HepG2 (cell line): ENCODE data around the gene HOXA6. TPM values are rescaled to one million over a fixed set of nuclear protein-coding genes. Genes with fewer than 3 reads are reported as not detected.
A peak's percentile ranks its signal among the peaks of the same experiment; 100 is the strongest.

Source experiments
- ATAC-seq: fragments of 200-7000 bp; cut with Tn5 transposase; 3 replicates; pipeline ENCODE4 v1.9.1; 2020; ENCODE audit warnings: mild to moderate bottlenecking, moderate library complexity
- BruUV-seq: library from RNA; stranded (reverse); fragments of 400-500 nt; replicated peaks from 2 replicates; lab custom pipeline; 2021; lab: Mats Ljungman, UMichigan
- CTCF ChIA-PET: fragments of 300-600 bp; formaldehyde crosslinking; extraction: SDS; loops from one replicate; lab custom pipeline; 2021; ENCODE audit warnings: low total read pairs, inconsistent platforms, low intra/inter-chr PET ratio; lab: Yijun Ruan, JAX
- POLR2A ChIA-PET: fragments of 350-600 bp; sonication (Branson Sonifier 250); formaldehyde crosslinking; loops from one replicate; lab custom pipeline; 2020; ENCODE audit warnings: antibody characterized with exemption, inconsistent platforms; lab: Yijun Ruan, JAX
- DNase-seq: peaks from one replicate; pipeline ENCODE4 v3.0.0-alpha.2; 2015; ENCODE audit warnings: low spot score
- FAIRE-seq: peaks from 3 replicates; lab custom pipeline; 2011; peaks lifted over from hg19 to GRCh38; lab: Jason Lieb, UNC
- H2AFZ ChIP-seq: one replicate; pipeline ENCODE4 v1.6.1; 2011; ENCODE audit warnings: low read length, inconsistent platforms
- H3K27ac ChIP-seq: fragments of 300-600 bp; 3 replicates; pipeline ENCODE4 v1.8.0; 2011; ENCODE audit warnings: mixed run types, mild to moderate bottlenecking, mixed read lengths, low read length, inconsistent platforms; ENCODE audit not compliant: insufficient read depth; ENCODE audit errors: extremely low read length
- H3K27me3 ChIP-seq, 2 experiments: fragments of 200-600 bp in 1 of 2; 2 replicates in 1 of 2; 3 replicates in 1 of 2; pipeline versions ENCODE4 v1.6.0 to v1.8.0; 2011; ENCODE audit warnings: low read length in 2 of 2, mild to moderate bottlenecking in 2 of 2, moderate library complexity in 2 of 2, inconsistent platforms in 1 of 2; ENCODE audit not compliant: insufficient read depth in 2 of 2, control insufficient read depth in 1 of 2
- H3K36me3 ChIP-seq, 2 experiments: fragments of 200-600 bp in 1 of 2; replicated peaks in 1 of 2; 2 replicates in 1 of 2; 3 replicates in 1 of 2; pipeline versions ENCODE4 v1.5.1 to v1.8.0; 2011; ENCODE audit warnings: low read length in 2 of 2, inconsistent platforms in 1 of 2; ENCODE audit not compliant: insufficient read depth in 2 of 2, control insufficient read depth in 1 of 2
- H3K4me1 ChIP-seq: 2 replicates; pipeline ENCODE4 v1.5.1; 2012; ENCODE audit warnings: low read length, inconsistent platforms; ENCODE audit not compliant: insufficient read depth
- H3K4me2 ChIP-seq: 2 replicates; pipeline ENCODE4 v1.6.0; 2011; ENCODE audit warnings: low read depth, low read length, inconsistent platforms
- H3K4me3 ChIP-seq, 3 experiments: fragments of 200-600 bp in 1 of 3; sonication (generic), shearing (Covaris generic) in 1 of 3; replicated peaks in 1 of 3; 2 replicates each; pipeline ENCODE4 v1.5.1; 2011 to 2016; ENCODE audit warnings: low read length in 3 of 3, inconsistent platforms in 2 of 3, low read depth in 2 of 3, mild to moderate bottlenecking in 2 of 3, control low read depth in 1 of 3, mixed read lengths in 1 of 3; ENCODE audit not compliant: insufficient read depth in 1 of 3
- H3K79me2 ChIP-seq: one replicate; pipeline ENCODE4 v1.6.1; 2011; ENCODE audit warnings: low read length, inconsistent platforms; ENCODE audit not compliant: insufficient read depth
- H3K9ac ChIP-seq: 2 replicates; pipeline ENCODE4 v1.6.0; 2011; ENCODE audit warnings: mild to moderate bottlenecking, low read depth, low read length, inconsistent platforms; ENCODE audit not compliant: insufficient read depth
- H3K9me3 ChIP-seq: 2 replicates; pipeline ENCODE4 v1.5.1; 2012; ENCODE audit warnings: mild to moderate bottlenecking, low read length
- H4K20me1 ChIP-seq: 2 replicates; pipeline ENCODE4 v1.6.0; 2011; ENCODE audit warnings: inconsistent platforms, mild to moderate bottlenecking, low read length, moderate library complexity; ENCODE audit not compliant: insufficient read depth
- HNRNPK ChIP-seq: fragments of 200-400 bp; formaldehyde crosslinking; IDR thresholded peaks from 2 replicates; pipeline ENCODE4 v1.6.1; 2018; ENCODE audit warnings: low read length, low read depth, moderate library complexity, mild to moderate bottlenecking; ENCODE audit not compliant: poor library complexity, severe bottlenecking
- ISL2 ChIP-seq: sonication (generic); formaldehyde crosslinking; IDR thresholded peaks from 2 replicates; pipeline ENCODE4 v1.5.0; 2020; ENCODE audit warnings: missing genetic modification reagents
- MAF1 ChIP-seq: sonication (generic); formaldehyde crosslinking; IDR thresholded peaks from 2 replicates; pipeline ENCODE4 v1.5.0; 2020; ENCODE audit warnings: missing genetic modification reagents, borderline replicate concordance
- PHB2 ChIP-seq: fragments of 450-650 bp; IDR thresholded peaks from 2 replicates; pipeline ENCODE4 v1.6.1; 2018; ENCODE audit not compliant: partially characterized antibody
- RARA ChIP-seq: IDR thresholded peaks from 2 replicates; pipeline ENCODE4 v1.6.1; 2016; ENCODE audit warnings: missing genetic modification reagents, missing compliant biosample characterization
- ZFP90 ChIP-seq: sonication (generic); formaldehyde crosslinking; IDR thresholded peaks from 2 replicates; pipeline ENCODE4 v1.8.0; 2022; ENCODE audit warnings: missing genetic modification reagents, mild to moderate bottlenecking, inconsistent platforms, borderline replicate concordance
- ZNF17 ChIP-seq: sonication (generic); formaldehyde crosslinking; IDR thresholded peaks from 2 replicates; pipeline ENCODE4 v1.5.0; 2020; ENCODE audit warnings: mild to moderate bottlenecking, missing genetic modification reagents
- ZNF335 ChIP-seq: sonication (generic); formaldehyde crosslinking; IDR thresholded peaks from 2 replicates; pipeline ENCODE4 v1.4.0; 2020; ENCODE audit warnings: missing genetic modification reagents
- ZNF704 ChIP-seq: sonication (generic); formaldehyde crosslinking; IDR thresholded peaks from 2 replicates; pipeline ENCODE4 v1.8.1; 2023; ENCODE audit warnings: mild to moderate bottlenecking, inconsistent platforms, moderate library complexity, missing genetic modification reagents, borderline replicate concordance
- ZNF772 ChIP-seq: sonication (generic); formaldehyde crosslinking; IDR thresholded peaks from 2 replicates; pipeline ENCODE4 v1.5.0; 2020; ENCODE audit warnings: mild to moderate bottlenecking, missing genetic modification reagents
- WGBS: methylation state at CpG from one replicate; pipeline ENCODE4 v1.1.6; 2017; ENCODE audit warnings: low lambda C conversion rate; 5-methylcytosine and 5-hydroxymethylcytosine counted together
- in situ Hi-C: cut with HindIII; loops from 2 replicates; pipeline ENCODE4 v1.10.0; 2017; ENCODE audit warnings: low pct_unique_long_range_greater_than_20kb; ENCODE audit not compliant: extremely low pct_ligation_motif_present
- intact Hi-C: fragments of 100-400 bp; cut with micrococcal nuclease; formaldehyde crosslinking; loops from one replicate; pipeline ENCODE4 v1.10.0; 2022; ENCODE audit not compliant: unreplicated experiment
- polyA plus RNA-seq, 8 experiments: library from polyadenylated mRNA; depleted of rRNA in 3 of 8; stranded (reverse) in 7 of 8; unstranded in 1 of 8; fragments of >200 nt; fragmentation: Illumina TruSeq in 4 of 8; extraction: Trizol in 4 of 8; gene quantifications; 2 replicates each; pipeline versions ENCODE4 v1.2.1 to v1.2.3, GENCODE V29; 2011 to 2016; ENCODE audit warnings: low read depth in 4 of 8, missing spikeins in 1 of 8, mixed read lengths in 1 of 8; ENCODE audit not compliant: insufficient read depth in 1 of 8
- total RNA-seq, 5 experiments: library from RNA; depleted of rRNA; stranded (reverse); fragments of >200 nt; fragmentation: Illumina TruSeq; extraction: Trizol; gene quantifications; 2 replicates each; pipeline ENCODE4 v1.2.3, GENCODE V29; 2016; ENCODE audit warnings: low read depth in 1 of 5

HOXA6 gene
- total and polyA plus RNA-seq, 2 of the 13 experiments (the other 11 are each of a cell fraction or from before 2014, with no cell fraction given), result 1.3 to 1.5 TPM

GRCh38 chr7:27102581-27103442 lies 44.8 kb downstream of the HOXA6 start, which contains the start of gene HOXA2:
Gene HOXA2, minus strand, starts transcription at chr7:27102683. Its CDS starts 183 bp downstream, at chr7:27102500.
- H2AFZ ChIP-seq, result no peak within 1 kb of the TSS
- 93% methylated on average over 29 of the region's 29 CpGs for WGBS
- FAIRE-seq, result no peak

DNA sequence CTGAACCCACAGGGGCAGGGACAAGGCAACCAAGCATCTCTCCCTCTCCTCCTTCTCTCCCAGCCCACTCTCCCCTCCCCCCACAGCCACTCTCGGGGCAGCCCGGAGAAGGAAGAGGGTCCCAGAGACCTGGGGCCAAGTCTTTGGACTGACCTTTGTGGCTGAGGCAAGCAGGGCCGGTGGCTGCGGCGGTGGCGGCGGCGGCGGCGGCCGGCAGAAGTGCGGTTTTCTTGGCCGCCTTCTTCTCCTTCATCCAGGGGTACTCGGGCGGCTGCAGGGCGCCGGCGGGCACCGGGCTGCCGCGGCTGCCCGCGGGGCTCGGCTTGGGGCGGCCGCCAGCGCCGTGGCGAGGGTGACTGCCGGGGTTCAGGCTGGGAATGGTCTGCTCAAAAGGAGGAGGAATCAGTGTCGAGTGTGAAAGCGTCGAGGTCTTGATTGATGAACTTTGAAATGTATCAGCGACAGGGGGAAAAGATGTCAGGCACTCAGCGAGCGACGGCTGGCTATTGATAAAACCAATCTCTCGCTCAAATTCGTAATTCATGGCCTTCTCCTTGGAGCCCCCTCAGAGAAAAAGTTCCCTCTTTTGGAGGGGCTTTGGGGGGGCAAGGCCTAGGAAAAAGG lies 45.5 kb downstream of the HOXA6 start:
- no peak overlapping the region for H3K9ac ChIP-seq
- no peaks in the 10 kb centered on the region for H3K9me3 ChIP-seq
- H3K4me2 ChIP-seq, result no peak overlapping the region
- H3K79me2 ChIP-seq, result no peaks in the 10 kb centered on the region
- in situ Hi-C loops, result no loop called here
- H3K36me3 ChIP-seq, result no peaks in the 10 kb centered on the region
- no peak for TF ChIP-seq MAF1 (CRISPR knock-in tag)
- no peak for TF ChIP-seq ZNF335 (CRISPR knock-in tag)
- TF ChIP-seq ISL2 (CRISPR knock-in tag), result no peak
- TF ChIP-seq ZNF704 (CRISPR knock-in tag), result no peak
- TF ChIP-seq RARA (CRISPR knock-in tag), result no peak
- no peak for TF ChIP-seq ZNF17 (CRISPR knock-in tag)
- TF ChIP-seq PHB2, result no peak
- TF ChIP-seq ZNF772 (CRISPR knock-in tag), result no peak
- no peak for DNase-seq
- H4K20me1 ChIP-seq, result no peaks in the 10 kb centered on the region
- ATAC-seq, result no peak
- H2AFZ ChIP-seq, result no peak overlapping the region
- no TSS peak for BruUV-seq
- WGBS, result 98% methylated on average over 39 of the region's 39 CpGs
- H3K27me3 ChIP-seq, result no peaks in the 10 kb centered on the region
- ChIA-PET CTCF (no interaction called here), POLR2A (no interaction called here)
- no peak overlapping the region for H3K27ac ChIP-seq
- FAIRE-seq, result no peak
- peaks cover 9% of the 10 kb centered on the region; the same call in 1 of the 2 replicates for H3K4me1 ChIP-seq
- H3K4me3 ChIP-seq, result no peak overlapping the region
- intact Hi-C loops, result no loop called here

More at GRCh38 chr7:27102581-27103442, 44.8 kb downstream of the HOXA6 start, which contains the start of gene HOXA2:
- ATAC-seq (no peak), DNase-seq (no peak)
- no peaks in the 10 kb centered on the region for H3K9me3 ChIP-seq
- no peak within 1 kb of the TSS for H3K4me2 ChIP-seq
- no peaks in the 10 kb centered on the region for H3K36me3 ChIP-seq
- H3K9ac ChIP-seq, result no peak within 1 kb of the TSS
- no peaks in the 10 kb centered on the region for H3K27me3 ChIP-seq
- no TSS peak for BruUV-seq
- H3K4me1 ChIP-seq, result peaks cover 2% of the 10 kb centered on the region; the same call in 1 of the 2 replicates
- intact Hi-C loops (no loop called here), in situ Hi-C loops (no loop called here)
- no peaks in the 10 kb centered on the region for H3K79me2 ChIP-seq
- no peaks in the 10 kb centered on the region for H4K20me1 ChIP-seq
- TF ChIP-seq HNRNPK (peak; percentile 55), ZFP90 (CRISPR knock-in tag) (no peak)
- H3K4me3 ChIP-seq, result no peak within 1 kb of the TSS
- H3K27ac ChIP-seq, result no peak within 1 kb of the TSS
- CTCF ChIA-PET, result no interaction called here
- POLR2A ChIA-PET, result no interaction called here
